HL-60 (cell line): ENCODE results near the gene GRIN2B.

Experiments
- DNase-seq, 2 experiments: peaks; one replicate each; pipeline ENCODE4 v3.0.0-alpha.2; 2010 to 2020; ENCODE audit warnings: low read depth in 1 of 2, low spot score in 1 of 2
- H3K27ac ChIP-seq: fragments of 250-450 bp; sonication (Bioruptor Pico); replicated peaks from 2 replicates; pipeline ENCODE4 v1.5.1; 2020; ENCODE audit warnings: mild to moderate bottlenecking, moderate library complexity
- H3K27me3 ChIP-seq: fragments of 250-450 bp; sonication (Bioruptor Pico); 2 replicates; pipeline ENCODE4 v1.5.1; 2021; ENCODE audit warnings: mild to moderate bottlenecking, moderate library complexity; ENCODE audit not compliant: insufficient read depth, poor library complexity, severe bottlenecking
- H3K4me3 ChIP-seq: replicated peaks from 2 replicates; pipeline ENCODE4 v1.5.1; 2011; ENCODE audit warnings: mild to moderate bottlenecking, control low read depth, low read length; ENCODE audit not compliant: insufficient read depth
- GABPA ChIP-seq: IDR thresholded peaks from 2 replicates; pipeline ENCODE4 v1.6.1; 2012; ENCODE audit warnings: low read depth
- POLR2AphosphoS5 ChIP-seq: IDR thresholded peaks from 2 replicates; pipeline ENCODE4 v1.6.1; 2012; ENCODE audit warnings: low read depth
- SPI1 ChIP-seq: IDR thresholded peaks from 2 replicates; pipeline ENCODE4 v1.6.1; 2012; ENCODE audit warnings: low read depth, mild to moderate bottlenecking, borderline replicate concordance
- TF ChIP-seq, protein P1 (sequence below): IDR thresholded peaks from 2 replicates; pipeline ENCODE4 v1.6.1; 2012; ENCODE audit warnings: low read depth; ENCODE audit not compliant: insufficient replicate concordance
- TF ChIP-seq, protein P2 (sequence below): IDR thresholded peaks from one replicate; pipeline ENCODE4 v1.5.1; 2011; ENCODE audit warnings: low read length, control low read depth, inconsistent platforms; ENCODE audit not compliant: insufficient read depth

GRIN2B gene

DNA sequence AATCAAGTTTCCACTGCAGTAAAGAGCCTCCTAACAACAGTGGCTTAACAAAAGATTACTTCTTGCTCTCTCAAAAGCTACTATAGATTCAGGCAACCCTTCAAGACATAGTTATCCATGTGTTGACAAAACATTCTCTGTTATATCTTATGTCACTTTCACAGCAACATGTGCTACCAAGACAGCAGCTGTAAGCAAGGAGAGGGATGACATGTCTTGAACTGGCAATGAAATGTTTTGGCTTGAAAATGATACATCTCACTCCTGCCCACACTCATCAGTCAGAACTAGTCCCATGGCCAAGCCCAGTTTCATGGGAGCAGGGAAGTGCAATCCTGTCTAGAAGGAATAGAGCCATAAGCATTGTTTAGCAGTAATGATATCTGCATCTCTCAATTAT lies 10.7 kb upstream of the GRIN2B start:
- Histone ChIP-seq H3K27ac (no peak overlapping the region), H3K27me3 (no peaks in the 10 kb centered on the region), H3K4me3 (no peak overlapping the region)
- DNase-seq = no peak
- TF ChIP-seq, protein P1, sequence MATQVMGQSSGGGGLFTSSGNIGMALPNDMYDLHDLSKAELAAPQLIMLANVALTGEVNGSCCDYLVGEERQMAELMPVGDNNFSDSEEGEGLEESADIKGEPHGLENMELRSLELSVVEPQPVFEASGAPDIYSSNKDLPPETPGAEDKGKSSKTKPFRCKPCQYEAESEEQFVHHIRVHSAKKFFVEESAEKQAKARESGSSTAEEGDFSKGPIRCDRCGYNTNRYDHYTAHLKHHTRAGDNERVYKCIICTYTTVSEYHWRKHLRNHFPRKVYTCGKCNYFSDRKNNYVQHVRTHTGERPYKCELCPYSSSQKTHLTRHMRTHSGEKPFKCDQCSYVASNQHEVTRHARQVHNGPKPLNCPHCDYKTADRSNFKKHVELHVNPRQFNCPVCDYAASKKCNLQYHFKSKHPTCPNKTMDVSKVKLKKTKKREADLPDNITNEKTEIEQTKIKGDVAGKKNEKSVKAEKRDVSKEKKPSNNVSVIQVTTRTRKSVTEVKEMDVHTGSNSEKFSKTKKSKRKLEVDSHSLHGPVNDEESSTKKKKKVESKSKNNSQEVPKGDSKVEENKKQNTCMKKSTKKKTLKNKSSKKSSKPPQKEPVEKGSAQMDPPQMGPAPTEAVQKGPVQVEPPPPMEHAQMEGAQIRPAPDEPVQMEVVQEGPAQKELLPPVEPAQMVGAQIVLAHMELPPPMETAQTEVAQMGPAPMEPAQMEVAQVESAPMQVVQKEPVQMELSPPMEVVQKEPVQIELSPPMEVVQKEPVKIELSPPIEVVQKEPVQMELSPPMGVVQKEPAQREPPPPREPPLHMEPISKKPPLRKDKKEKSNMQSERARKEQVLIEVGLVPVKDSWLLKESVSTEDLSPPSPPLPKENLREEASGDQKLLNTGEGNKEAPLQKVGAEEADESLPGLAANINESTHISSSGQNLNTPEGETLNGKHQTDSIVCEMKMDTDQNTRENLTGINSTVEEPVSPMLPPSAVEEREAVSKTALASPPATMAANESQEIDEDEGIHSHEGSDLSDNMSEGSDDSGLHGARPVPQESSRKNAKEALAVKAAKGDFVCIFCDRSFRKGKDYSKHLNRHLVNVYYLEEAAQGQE = no peak
- TF ChIP-seq GABPA (no peak), POLR2AphosphoS5 (no peak), SPI1 (no peak)
- TF ChIP-seq, protein P2, sequence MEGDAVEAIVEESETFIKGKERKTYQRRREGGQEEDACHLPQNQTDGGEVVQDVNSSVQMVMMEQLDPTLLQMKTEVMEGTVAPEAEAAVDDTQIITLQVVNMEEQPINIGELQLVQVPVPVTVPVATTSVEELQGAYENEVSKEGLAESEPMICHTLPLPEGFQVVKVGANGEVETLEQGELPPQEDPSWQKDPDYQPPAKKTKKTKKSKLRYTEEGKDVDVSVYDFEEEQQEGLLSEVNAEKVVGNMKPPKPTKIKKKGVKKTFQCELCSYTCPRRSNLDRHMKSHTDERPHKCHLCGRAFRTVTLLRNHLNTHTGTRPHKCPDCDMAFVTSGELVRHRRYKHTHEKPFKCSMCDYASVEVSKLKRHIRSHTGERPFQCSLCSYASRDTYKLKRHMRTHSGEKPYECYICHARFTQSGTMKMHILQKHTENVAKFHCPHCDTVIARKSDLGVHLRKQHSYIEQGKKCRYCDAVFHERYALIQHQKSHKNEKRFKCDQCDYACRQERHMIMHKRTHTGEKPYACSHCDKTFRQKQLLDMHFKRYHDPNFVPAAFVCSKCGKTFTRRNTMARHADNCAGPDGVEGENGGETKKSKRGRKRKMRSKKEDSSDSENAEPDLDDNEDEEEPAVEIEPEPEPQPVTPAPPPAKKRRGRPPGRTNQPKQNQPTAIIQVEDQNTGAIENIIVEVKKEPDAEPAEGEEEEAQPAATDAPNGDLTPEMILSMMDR = no peak

DNA sequence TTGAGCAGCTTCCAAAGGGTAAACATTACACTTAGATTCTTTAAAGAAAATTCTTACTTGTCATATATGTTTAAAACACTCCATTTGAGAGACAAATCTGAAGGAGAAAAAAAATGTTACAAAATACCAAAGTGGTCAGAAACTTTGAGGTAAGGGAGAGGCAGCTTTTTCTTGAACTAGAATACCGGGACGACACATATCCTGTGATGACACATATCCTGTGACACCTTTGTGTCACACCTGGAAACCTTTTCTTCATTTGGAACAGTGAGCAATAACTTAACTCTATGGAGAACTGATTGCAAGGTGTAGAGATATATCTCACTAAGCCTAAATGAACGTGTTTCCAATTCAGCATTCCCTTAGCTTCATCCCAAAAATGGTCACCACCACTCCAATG lies 4.6 kb upstream of the GRIN2B start:
- Histone ChIP-seq H3K27ac (no peak overlapping the region), H3K27me3 (peaks cover 13% of the 10 kb centered on the region), H3K4me3 (no peak overlapping the region)
- TF ChIP-seq GABPA (no peak), SPI1 (no peak), POLR2AphosphoS5 (no peak)
- TF ChIP-seq, protein P2 = no peak
- DNase-seq = no peak

DNA sequence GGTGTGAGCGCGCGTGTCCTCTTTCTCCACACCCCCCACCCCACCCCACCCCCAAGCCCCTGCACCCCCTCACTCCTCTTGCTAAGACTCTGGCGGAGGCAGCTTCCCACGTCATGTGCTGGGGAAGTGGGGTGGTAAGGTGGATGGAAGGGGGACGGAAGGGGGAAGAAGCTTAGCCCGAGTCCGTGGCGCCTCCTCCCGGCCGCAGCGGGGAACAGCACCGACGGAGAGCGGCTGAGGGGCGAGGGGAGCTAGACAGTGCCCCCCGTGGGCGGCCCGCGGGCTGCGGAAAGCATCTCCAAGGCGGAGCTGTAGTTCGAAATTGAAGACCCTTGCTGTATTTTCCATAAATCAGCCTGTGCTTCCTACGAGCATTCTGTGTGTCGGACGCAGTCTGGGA lies 588 bp upstream of the GRIN2B start:
- DNase-seq = no peak
- TF ChIP-seq, protein P2 = no peak
- TF ChIP-seq POLR2AphosphoS5 = no peak
- TF ChIP-seq, protein P1 = no peak
- no peak for TF ChIP-seq GABPA
- no peak for TF ChIP-seq SPI1
- Histone ChIP-seq H3K4me3 (no peak overlapping the region), H3K27me3 (peaks cover 21% of the 10 kb centered on the region), H3K27ac (no peak overlapping the region)

DNA sequence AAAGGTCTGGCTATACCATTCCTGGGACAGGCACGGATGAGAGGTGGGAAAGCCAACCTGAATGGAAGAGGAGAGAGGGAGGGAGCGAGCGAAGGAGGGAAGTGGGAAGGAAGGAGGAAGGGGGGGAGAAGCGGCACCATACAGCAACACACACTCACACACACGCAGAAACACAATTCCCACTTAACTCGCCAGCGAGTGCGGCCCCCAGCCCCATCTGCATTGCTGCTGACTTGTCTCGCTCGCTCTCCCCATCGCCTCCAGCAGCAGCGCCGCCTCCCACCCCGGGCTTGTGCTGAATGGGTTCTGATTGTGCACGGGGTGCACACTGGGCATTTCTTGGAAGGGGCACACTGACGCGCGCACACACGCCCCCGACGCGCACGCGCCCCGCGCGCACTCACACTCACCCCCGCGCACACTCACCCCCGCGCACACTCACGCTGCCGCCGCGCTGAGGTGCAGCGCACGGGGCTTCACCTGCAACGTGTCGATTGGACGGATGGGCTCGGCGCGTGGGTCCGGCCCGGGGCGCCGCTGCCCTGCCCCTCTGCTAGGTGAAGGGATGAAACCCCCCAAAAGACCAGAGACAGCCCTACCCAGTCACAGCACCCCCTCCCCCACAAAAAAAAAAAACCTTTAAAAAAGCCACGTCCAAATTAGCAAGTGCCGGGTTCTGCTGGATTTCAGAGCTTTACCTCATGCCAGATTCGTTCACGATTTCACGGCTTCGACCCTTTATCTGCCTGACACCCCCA lies 685 bp downstream of the GRIN2B start:
- DNase-seq = no peak
- no peak overlapping the region for H3K27ac ChIP-seq
- H3K4me3 ChIP-seq = no peak overlapping the region
- H3K27me3 ChIP-seq = peaks cover 21% of the 10 kb centered on the region
- TF ChIP-seq, protein P1 = no peak
- TF ChIP-seq GABPA = no peak
- no peak for TF ChIP-seq POLR2AphosphoS5
- TF ChIP-seq SPI1 = no peak
- TF ChIP-seq, protein P2 = no peak
